ENCODE measurements around the gene GPC3. TPM values are rescaled to one million over a fixed set of nuclear protein-coding genes. Genes with fewer than 3 reads are reported as not detected.

The GPC3 gene
- total RNA-seq, 6 experiments from 2014 or later, result not detected

- Mint-ChIP-seq H3K4me3 (no peak overlapping the region), H3K27ac (no peak overlapping the region), H3K27me3 (ENCODE audit: insufficient read depth) (no peaks in the 10 kb centered on the region), H3K4me1 (ENCODE audit: low read depth) (no peaks in the 10 kb centered on the region), H3K9me3 (peaks cover 9% of the 10 kb centered on the region; the same call in 1 of the 2 replicates), H3K36me3 (ENCODE audit: low read depth) (no peaks in the 10 kb centered on the region)
- no peak for TF ChIP-seq CTCF (IDR thresholded peaks at IDR 0.05)
- DNase-seq, result no peak
These were observed 12.5 kb downstream of the GPC3 start for GRCh38 chrX:133972916-133973315.

GRCh38 chrX:133971586-133971985 is 13.8 kb downstream of the GPC3 start:
- no peaks in the 10 kb centered on the region for H3K4me1 Mint-ChIP-seq (ENCODE audit: low read depth)
- no peak overlapping the region for H3K4me3 Mint-ChIP-seq
- no peak overlapping the region for H3K27ac Mint-ChIP-seq
- no peak for TF ChIP-seq CTCF (IDR thresholded peaks at IDR 0.05)
- H3K36me3 Mint-ChIP-seq (ENCODE audit: low read depth), result no peaks in the 10 kb centered on the region
- no peaks in the 10 kb centered on the region for H3K27me3 Mint-ChIP-seq (ENCODE audit: insufficient read depth)
- peaks cover 9% of the 10 kb centered on the region; the same call in 1 of the 2 replicates for H3K9me3 Mint-ChIP-seq
- DNase-seq, result no peak

- H3K36me3 Mint-ChIP-seq (ENCODE audit: low read depth), result no peaks in the 10 kb centered on the region
- no peak for TF ChIP-seq CTCF (IDR thresholded peaks at IDR 0.05)
- H3K27ac Mint-ChIP-seq, result no peak overlapping the region
- DNase-seq, result no peak
- H3K4me3 Mint-ChIP-seq, result no peak overlapping the region
- H3K9me3 Mint-ChIP-seq, result peaks cover 6% of the 10 kb centered on the region; the same call in 1 of the 2 replicates
- H3K4me1 Mint-ChIP-seq (ENCODE audit: low read depth), result no peaks in the 10 kb centered on the region
- no peaks in the 10 kb centered on the region for H3K27me3 Mint-ChIP-seq (ENCODE audit: insufficient read depth)
These were observed 15.3 kb downstream of the GPC3 start for GRCh38 chrX:133970076-133970475.

- Mint-ChIP-seq H3K27me3 (ENCODE audit: insufficient read depth) (no peaks in the 10 kb centered on the region), H3K4me1 (ENCODE audit: low read depth) (no peaks in the 10 kb centered on the region), H3K36me3 (ENCODE audit: low read depth) (no peaks in the 10 kb centered on the region), H3K27ac (no peak overlapping the region), H3K9me3 (peaks cover 4% of the 10 kb centered on the region; the same call in 1 of the 2 replicates), H3K4me3 (no peak overlapping the region)
- TF ChIP-seq CTCF (IDR thresholded peaks at IDR 0.05), result no peak
- DNase-seq, result no peak
These were observed 16.2 kb downstream of the GPC3 start for GRCh38 chrX:133969191-133969590.

- no peak for DNase-seq
- H3K9me3 Mint-ChIP-seq, result peaks cover 4% of the 10 kb centered on the region; the same call in 1 of the 2 replicates
- no peak for TF ChIP-seq CTCF (IDR thresholded peaks at IDR 0.05)
- H3K4me1 Mint-ChIP-seq (ENCODE audit: low read depth), result no peaks in the 10 kb centered on the region
- H3K36me3 Mint-ChIP-seq (ENCODE audit: low read depth), result no peaks in the 10 kb centered on the region
- no peak overlapping the region for H3K4me3 Mint-ChIP-seq
- H3K27me3 Mint-ChIP-seq (ENCODE audit: insufficient read depth), result no peaks in the 10 kb centered on the region
- no peak overlapping the region for H3K27ac Mint-ChIP-seq
These were observed 17.3 kb downstream of the GPC3 start for GRCh38 chrX:133968109-133968508.

GRCh38 chrX:133966199-133966598 is 19.2 kb downstream of the GPC3 start:
- H3K27ac Mint-ChIP-seq, result no peak overlapping the region
- TF ChIP-seq CTCF (IDR thresholded peaks at IDR 0.05), result no peak
- no peaks in the 10 kb centered on the region for H3K4me1 Mint-ChIP-seq (ENCODE audit: low read depth)
- H3K9me3 Mint-ChIP-seq, result peaks cover 4% of the 10 kb centered on the region
- no peaks in the 10 kb centered on the region for H3K27me3 Mint-ChIP-seq (ENCODE audit: insufficient read depth)
- no peaks in the 10 kb centered on the region for H3K36me3 Mint-ChIP-seq (ENCODE audit: low read depth)
- DNase-seq, result no peak
- H3K4me3 Mint-ChIP-seq, result no peak overlapping the region
